Activated T-cell treated with anti-CD3 and anti-CD28 coated beads, Interleukin-2, amount 50 U/mL, for 72 hours (primary cell): ENCODE results near the gene NRROS. TPM values are rescaled to one million over a fixed set of nuclear protein-coding genes. Genes with fewer than 3 reads are reported as not detected.
"Not testable (repeated sequence)": the region's sequence is repeated elsewhere in the genome, so short reads cannot be mapped to it uniquely, and the experiment has no call there.

Experiments used
- ATAC-seq, 2 donors: fragments of 150-1000 bp; cut with Tn5 transposase; replicated peaks in 1 of 2; 2 replicates each; pipeline ENCODE4 v1.10.0; 2021; ENCODE audit warnings: moderate library complexity in 2 of 2, mild to moderate bottlenecking in 1 of 2
- DNase-seq, 2 donors: peaks; one replicate each; pipeline ENCODE4 v3.0.0; 2021 to 2022; ENCODE audit warnings: mixed read lengths in 1 of 2
- H3K27ac Mint-ChIP-seq: one replicate; pipeline ENCODE4 v1.8.0; 2022; ENCODE audit warnings: mild to moderate bottlenecking, moderate library complexity, mixed read lengths
- H3K27me3 Mint-ChIP-seq: one replicate; pipeline ENCODE4 v1.8.0; 2022; ENCODE audit warnings: low read depth, mixed read lengths
- H3K36me3 Mint-ChIP-seq, 2 donors: one replicate each; pipeline ENCODE4 v1.8.0; 2022; ENCODE audit warnings: mixed read lengths in 2 of 2, mild to moderate bottlenecking in 1 of 2; ENCODE audit not compliant: insufficient read depth in 2 of 2
- H3K4me1 Mint-ChIP-seq: one replicate; pipeline ENCODE4 v1.8.0; 2022; ENCODE audit warnings: low read depth, mixed read lengths
- H3K4me3 Mint-ChIP-seq, 2 donors: one replicate each; pipeline ENCODE4 v1.8.0; 2022; ENCODE audit warnings: mild to moderate bottlenecking in 2 of 2, mixed read lengths in 2 of 2, moderate library complexity in 2 of 2
- H3K9me3 Mint-ChIP-seq, 2 donors: one replicate each; pipeline ENCODE4 v1.8.0; 2022; ENCODE audit warnings: mixed read lengths in 2 of 2
- total RNA-seq, 2 donors: library from RNA; stranded (reverse); gene quantifications; one replicate each; pipeline ENCODE4 v1.2.3, GENCODE V29; 2022

Gene NRROS
- total RNA-seq, 2 donors from 2014 or later = 15.2 to 20.6 TPM

GRCh38 chr3:196631682-196632045 lies 7.8 kb upstream of the NRROS start:
- H3K27me3 Mint-ChIP-seq = no peaks in the 10 kb centered on the region
- peak overlapping the region; percentile 82 to 86 for H3K4me3 Mint-ChIP-seq
- peaks cover 70% of the 10 kb centered on the region for H3K4me1 Mint-ChIP-seq
- no peak for DNase-seq
- H3K9me3 Mint-ChIP-seq = no peaks in the 10 kb centered on the region
- ATAC-seq = no peak
- H3K36me3 Mint-ChIP-seq = peaks cover 0 to 4% of the 10 kb centered on the region in 2 donors
- peak overlapping the region; percentile 83 for H3K27ac Mint-ChIP-seq

- H3K9me3 Mint-ChIP-seq = no peaks in the 10 kb centered on the region
- H3K27ac Mint-ChIP-seq = peak overlapping the region; percentile 83
- DNase-seq (peak; percentile 91 to 94), ATAC-seq (peak; percentile 82 to 83)
- peak overlapping the region; percentile 82 to 86 for H3K4me3 Mint-ChIP-seq
- peaks cover 64% of the 10 kb centered on the region for H3K4me1 Mint-ChIP-seq
- no peaks in the 10 kb centered on the region for H3K27me3 Mint-ChIP-seq
- peaks cover 0 to 4% of the 10 kb centered on the region in 2 donors for H3K36me3 Mint-ChIP-seq
Observed at GRCh38 chr3:196632046-196632751, 7.3 kb upstream of the NRROS start.

GRCh38 chr3:196633555-196634151 lies 5.8 kb upstream of the NRROS start:
- peak overlapping the region; percentile 82 to 86 for H3K4me3 Mint-ChIP-seq
- H3K36me3 Mint-ChIP-seq = peaks cover 0 to 4% of the 10 kb centered on the region in 2 donors
- ATAC-seq (no peak), DNase-seq (no peak)
- no peak overlapping the region for H3K27ac Mint-ChIP-seq
- H3K4me1 Mint-ChIP-seq = peaks cover 54% of the 10 kb centered on the region
- H3K9me3 Mint-ChIP-seq = no peaks in the 10 kb centered on the region
- no peaks in the 10 kb centered on the region for H3K27me3 Mint-ChIP-seq

- no peaks in the 10 kb centered on the region for H3K9me3 Mint-ChIP-seq
- no peak for ATAC-seq
- no peaks in the 10 kb centered on the region for H3K27me3 Mint-ChIP-seq
- H3K4me1 Mint-ChIP-seq = peaks cover 54% of the 10 kb centered on the region
- no peak overlapping the region for H3K27ac Mint-ChIP-seq
- H3K36me3 Mint-ChIP-seq = peaks cover 0 to 4% of the 10 kb centered on the region in 2 donors
- H3K4me3 Mint-ChIP-seq = no peak overlapping the region
- DNase-seq = no peak
Observed at GRCh38 chr3:196634224-196634623, 5.3 kb upstream of the NRROS start.

- no peak for DNase-seq
- Mint-ChIP-seq H3K27ac (no peak overlapping the region), H3K9me3 (no peaks in the 10 kb centered on the region), H3K27me3 (no peaks in the 10 kb centered on the region), H3K4me3 (no peak overlapping the region), H3K4me1 (peaks cover 49% of the 10 kb centered on the region), H3K36me3 (peaks cover 0 to 4% of the 10 kb centered on the region in 2 donors)
- no peak for ATAC-seq
Observed at GRCh38 chr3:196634829-196635228, 4.7 kb upstream of the NRROS start.

GRCh38 chr3:196636369-196637349 lies 2.8 kb upstream of the NRROS start:
- peaks cover 49% of the 10 kb centered on the region for H3K4me1 Mint-ChIP-seq
- peaks cover 0 to 2% of the 10 kb centered on the region in 2 donors for H3K36me3 Mint-ChIP-seq
- no peak overlapping the region for H3K4me3 Mint-ChIP-seq
- no peaks in the 10 kb centered on the region for H3K9me3 Mint-ChIP-seq
- no peak for DNase-seq
- H3K27ac Mint-ChIP-seq = no peak overlapping the region
- H3K27me3 Mint-ChIP-seq = no peaks in the 10 kb centered on the region
- no peak for ATAC-seq

- H3K27me3 Mint-ChIP-seq, DNase-seq, H3K4me3 Mint-ChIP-seq, H3K27ac Mint-ChIP-seq, ATAC-seq, H3K9me3 Mint-ChIP-seq, H3K36me3 Mint-ChIP-seq: not testable (repeated sequence)
- H3K4me1 Mint-ChIP-seq = peaks cover 54% of the 10 kb centered on the region
Observed at GRCh38 chr3:196637941-196638340, 1.6 kb upstream of the NRROS start.

GRCh38 chr3:196638861-196639482 lies 522 bp upstream of the NRROS start:
- H3K4me1 Mint-ChIP-seq = peaks cover 54% of the 10 kb centered on the region
- H3K36me3 Mint-ChIP-seq = peaks cover 2 to 5% of the 10 kb centered on the region in 2 donors
- no peaks in the 10 kb centered on the region for H3K9me3 Mint-ChIP-seq
- H3K27ac Mint-ChIP-seq = peak overlapping the region; percentile 58
- H3K4me3 Mint-ChIP-seq = peak overlapping the region; percentile 83 to 93
- no peaks in the 10 kb centered on the region for H3K27me3 Mint-ChIP-seq
- ATAC-seq (peak in 1 of 2 donors; percentile 0), DNase-seq (no peak)

- no peaks in the 10 kb centered on the region for H3K27me3 Mint-ChIP-seq
- peak overlapping the region; percentile 90 for H3K27ac Mint-ChIP-seq
- DNase-seq (no peak), ATAC-seq (peak in 1 of 2 donors; percentile 1)
- H3K4me1 Mint-ChIP-seq = peaks cover 64% of the 10 kb centered on the region
- H3K36me3 Mint-ChIP-seq = peaks cover 2 to 5% of the 10 kb centered on the region in 2 donors
- H3K4me3 Mint-ChIP-seq = peak overlapping the region; percentile 83 to 93
- no peaks in the 10 kb centered on the region for H3K9me3 Mint-ChIP-seq
Observed at GRCh38 chr3:196640297-196641018, 964 bp downstream of the NRROS start.

GRCh38 chr3:196641333-196642054 lies 2.0 kb downstream of the NRROS start:
- peak overlapping the region; percentile 91 for H3K27ac Mint-ChIP-seq
- DNase-seq (peak; percentile 74 to 80), ATAC-seq (peak; percentile 67 to 70)
- peak overlapping the region; percentile 83 to 93 for H3K4me3 Mint-ChIP-seq
- no peaks in the 10 kb centered on the region for H3K9me3 Mint-ChIP-seq
- peaks cover 72% of the 10 kb centered on the region for H3K4me1 Mint-ChIP-seq
- H3K36me3 Mint-ChIP-seq = peaks cover 2 to 5% of the 10 kb centered on the region in 2 donors
- H3K27me3 Mint-ChIP-seq = no peaks in the 10 kb centered on the region

GRCh38 chr3:196642434-196642833 lies 2.9 kb downstream of the NRROS start:
- Mint-ChIP-seq H3K4me1 (peaks cover 72% of the 10 kb centered on the region), H3K36me3 (peaks cover 2 to 7% of the 10 kb centered on the region in 2 donors), H3K27me3 (no peaks in the 10 kb centered on the region), H3K9me3 (no peaks in the 10 kb centered on the region), H3K27ac (peak overlapping the region; percentile 91), H3K4me3 (peak overlapping the region; percentile 83 to 93)
- DNase-seq (no peak), ATAC-seq (no peak)
